ENCODE measurements around the gene SLC1A7. TPM values are rescaled to one million over a fixed set of nuclear protein-coding genes. Genes with fewer than 3 reads are reported as not detected.
A peak's percentile ranks its signal among the peaks of the same experiment; 100 is the strongest.

The SLC1A7 gene
- total and polyA plus RNA-seq, 2 of the 13 experiments (the other 11 are each of a cell fraction or from before 2014, with no cell fraction given): 0.04 to 2.0 TPM

GRCh38 chr1:53110370-53111072, 31.9 kb downstream of the SLC1A7 start (continued):
- TF ChIP-seq AHDC1 (CRISPR knock-in tag; IDR thresholded peaks at IDR 0.05; ENCODE audit: borderline replicate concordance) (peak; percentile 21; the same call in 1 of the 2 replicates), GFI1 (CRISPR knock-in tag; IDR thresholded peaks at IDR 0.05; ENCODE audit: borderline replicate concordance) (0 out of 2 replicates have a peak, but pooled peaks have one; percentile 10), NR2F1 (CRISPR knock-in tag; IDR thresholded peaks at IDR 0.05) (no peak), NFYB (CRISPR knock-in tag; IDR thresholded peaks at IDR 0.05) (no peak), KLF9 (CRISPR knock-in tag; IDR thresholded peaks at IDR 0.05; ENCODE audit: low read depth) (no peak), ZGPAT (CRISPR knock-in tag; IDR thresholded peaks at IDR 0.05) (0 out of 2 replicates have a peak, but pooled peaks have one; percentile 4), ZNF550 (CRISPR knock-in tag; IDR thresholded peaks at IDR 0.05; ENCODE audit: borderline replicate concordance) (no peak), ZFX (CRISPR knock-in tag; IDR thresholded peaks at IDR 0.05; ENCODE audit: low read depth) (0 out of 2 replicates have a peak, but pooled peaks have one; percentile 38), ZBTB39 (CRISPR knock-in tag; IDR thresholded peaks at IDR 0.05) (no peak), CSRNP1 (CRISPR knock-in tag; IDR thresholded peaks at IDR 0.05) (peak; percentile 63; the same call in 1 of the 2 replicates), CC2D1A (CRISPR knock-in tag; IDR thresholded peaks at IDR 0.05) (no peak), KDM2A (CRISPR knock-in tag; IDR thresholded peaks at IDR 0.05; ENCODE audit: borderline replicate concordance, low read depth) (0 out of 2 replicates have a peak, but pooled peaks have one; percentile 5), GMEB2 (CRISPR knock-in tag; IDR thresholded peaks at IDR 0.05; ENCODE audit: low read depth) (no peak), ZNF136 (CRISPR knock-in tag; IDR thresholded peaks at IDR 0.05; ENCODE audit: low read depth) (0 out of 2 replicates have a peak, but pooled peaks have one; percentile 37)

Measured in HepG2 (cell line).